Left lung (tissue), 10 donors: ENCODE results near the gene DHRSX. TPM values are rescaled to one million over a fixed set of nuclear protein-coding genes. Genes with fewer than 3 reads are reported as not detected.
"Not testable (repeated sequence)": the region's sequence is repeated elsewhere in the genome, so short reads cannot be mapped to it uniquely, and the experiment has no call there.

Source experiments
- ATAC-seq: fragments of 200-7000 bp; cut with Tn5 transposase; one replicate; pipeline ENCODE4 v1.9.1; 2020; ENCODE audit warnings: moderate library complexity
- DNase-seq, 4 donors: peaks; one replicate each; pipeline ENCODE4 v3.0.0-alpha.2; 2013 to 2020
- H3K27ac ChIP-seq, 2 donors: fragments of 200-600 bp; sonication (generic) in 1 of 2; one replicate each; pipeline versions ENCODE4 v1.5.0 to v1.8.0; 2020 to 2021
- H3K27me3 ChIP-seq, 2 donors: fragments of 200-600 bp; sonication (generic) in 1 of 2; one replicate each; pipeline versions ENCODE4 v1.5.0 to v1.8.0; 2020 to 2021
- H3K36me3 ChIP-seq, 2 donors: fragments of 200-600 bp; sonication (generic) in 1 of 2; one replicate each; pipeline versions ENCODE4 v1.5.0 to v1.8.0; 2020 to 2021
- H3K4me1 ChIP-seq, 2 donors: fragments of 200-600 bp; one replicate each; pipeline ENCODE4 v1.8.0; 2021
- H3K4me3 ChIP-seq, 2 donors: fragments of 200-600 bp; sonication (generic) in 1 of 2; one replicate each; pipeline versions ENCODE4 v1.5.0 to v1.8.0; 2020 to 2021; ENCODE audit warnings: mild to moderate bottlenecking in 1 of 2
- H3K9me3 ChIP-seq, 2 donors: fragments of 200-600 bp; sonication (generic) in 1 of 2; one replicate each; pipeline versions ENCODE4 v1.5.0 to v1.8.0; 2020 to 2021
- intact Hi-C, 2 donors: fragments of 100-400 bp; cut with DNase I; formaldehyde crosslinking; loops; one replicate each; pipeline versions ENCODE4 v1.11.2 to v1.14.2; 2022
- polyA plus RNA-seq, 6 donors: library from polyadenylated mRNA; unstranded; fragments of 120-200 nt; gene quantifications; one replicate each; pipeline ENCODE4 v1.2.1, GENCODE V29; 2013; ENCODE audit not compliant: insufficient read length in 6 of 6
- total RNA-seq, 2 donors: library from RNA; stranded (reverse); fragmentation: NEBNext Ultra II Directional; extraction: Animal tissue kit (Norgen Biotek cat#: 25700); gene quantifications; one replicate each; pipeline ENCODE4 v1.2.1, GENCODE V29; 2021
- TF ChIP-seq, protein P1 (sequence below), 2 donors: fragments of 200-600 bp; sonication (generic) in 1 of 2; IDR thresholded peaks; one replicate each; pipeline versions ENCODE4 v1.5.0 to v1.8.0; 2021; ENCODE audit warnings: antibody characterized with exemption in 2 of 2
- donor health status: DM: no; HTN: yes; CAD: no.
- donor health status: DM: no; HTN: no; CAD: no.

The DHRSX gene
- total and polyA plus RNA-seq, 8 donors: 20.2 to 31.5 (median 26.8) TPM

DNA sequence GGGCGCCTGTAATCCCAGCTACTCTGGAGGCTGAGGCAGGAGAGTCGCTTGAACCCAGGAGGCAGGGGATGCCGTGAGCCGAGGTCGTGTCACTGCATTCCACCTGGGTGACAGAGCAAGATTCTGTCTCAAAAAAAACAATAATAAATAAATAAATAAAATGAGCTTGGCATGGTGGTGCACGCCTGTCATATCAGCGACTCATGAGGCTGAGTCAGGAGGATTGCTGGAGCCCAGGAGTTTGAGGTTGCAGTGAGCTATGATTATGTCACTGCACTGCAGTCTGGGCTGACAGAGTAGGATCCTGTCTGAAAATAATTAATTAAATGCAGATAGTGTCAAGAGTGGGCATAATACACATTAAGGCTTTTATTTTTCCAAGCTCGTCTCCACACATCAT is 77.5 kb downstream of the DHRSX start:
- Histone ChIP-seq H3K4me3 (no peak overlapping the region), H3K9me3 (peaks cover 0 to 2% of the 10 kb centered on the region in 2 donors), H3K36me3 (peaks cover 0 to 45% of the 10 kb centered on the region in 2 donors), H3K27ac (no peak overlapping the region), H3K4me1 (no peaks in the 10 kb centered on the region), H3K27me3 (no peaks in the 10 kb centered on the region)
- ATAC-seq: no peak
- no peak for DNase-seq
- intact Hi-C loops: no loop called here
- TF ChIP-seq, protein P1, sequence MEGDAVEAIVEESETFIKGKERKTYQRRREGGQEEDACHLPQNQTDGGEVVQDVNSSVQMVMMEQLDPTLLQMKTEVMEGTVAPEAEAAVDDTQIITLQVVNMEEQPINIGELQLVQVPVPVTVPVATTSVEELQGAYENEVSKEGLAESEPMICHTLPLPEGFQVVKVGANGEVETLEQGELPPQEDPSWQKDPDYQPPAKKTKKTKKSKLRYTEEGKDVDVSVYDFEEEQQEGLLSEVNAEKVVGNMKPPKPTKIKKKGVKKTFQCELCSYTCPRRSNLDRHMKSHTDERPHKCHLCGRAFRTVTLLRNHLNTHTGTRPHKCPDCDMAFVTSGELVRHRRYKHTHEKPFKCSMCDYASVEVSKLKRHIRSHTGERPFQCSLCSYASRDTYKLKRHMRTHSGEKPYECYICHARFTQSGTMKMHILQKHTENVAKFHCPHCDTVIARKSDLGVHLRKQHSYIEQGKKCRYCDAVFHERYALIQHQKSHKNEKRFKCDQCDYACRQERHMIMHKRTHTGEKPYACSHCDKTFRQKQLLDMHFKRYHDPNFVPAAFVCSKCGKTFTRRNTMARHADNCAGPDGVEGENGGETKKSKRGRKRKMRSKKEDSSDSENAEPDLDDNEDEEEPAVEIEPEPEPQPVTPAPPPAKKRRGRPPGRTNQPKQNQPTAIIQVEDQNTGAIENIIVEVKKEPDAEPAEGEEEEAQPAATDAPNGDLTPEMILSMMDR (IDR thresholded peaks at IDR 0.05): no peak

DNA sequence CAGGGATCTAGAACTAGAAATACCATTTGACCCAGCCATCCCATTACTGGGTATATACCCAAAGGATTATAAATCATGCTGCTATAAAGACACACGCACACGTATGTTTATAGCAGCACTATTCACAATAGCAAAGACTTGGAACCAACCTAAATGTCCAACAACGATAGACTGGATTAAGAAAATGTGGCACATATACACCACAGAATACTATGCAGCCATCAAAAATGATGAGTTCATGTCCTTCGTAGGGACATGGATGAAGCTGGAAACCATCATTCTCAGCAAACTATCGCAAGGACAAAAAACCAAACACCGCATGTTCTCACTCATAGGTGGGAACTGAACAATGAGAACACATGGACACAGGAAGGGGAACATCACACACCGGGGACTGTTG is 81.4 kb downstream of the DHRSX start:
- peaks cover 0 to 33% of the 10 kb centered on the region in 2 donors for H3K36me3 ChIP-seq
- DNase-seq, H3K4me3 ChIP-seq, intact Hi-C loops, H3K27ac ChIP-seq, H3K27me3 ChIP-seq, ATAC-seq, H3K4me1 ChIP-seq, H3K9me3 ChIP-seq: not testable (repeated sequence)

DNA sequence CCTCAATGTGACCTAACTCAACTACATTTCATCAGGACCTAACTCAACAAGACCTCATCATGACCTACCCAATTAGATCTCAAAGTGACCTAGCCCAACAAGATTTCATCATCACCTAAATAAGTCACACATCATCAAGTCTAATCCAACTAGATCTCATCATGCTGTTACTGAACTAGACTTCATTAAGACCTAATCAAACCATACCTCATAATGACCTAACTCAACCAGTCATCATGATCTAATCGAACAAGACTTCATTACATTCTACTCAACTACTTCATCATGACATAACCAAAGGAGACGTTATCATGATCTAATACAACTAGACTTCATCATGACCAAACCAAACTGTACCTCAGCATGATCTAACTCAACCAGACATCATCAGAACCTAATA is 82.8 kb downstream of the DHRSX start:
- no peak overlapping the region for H3K27ac ChIP-seq
- intact Hi-C loops: no loop called here

DNA sequence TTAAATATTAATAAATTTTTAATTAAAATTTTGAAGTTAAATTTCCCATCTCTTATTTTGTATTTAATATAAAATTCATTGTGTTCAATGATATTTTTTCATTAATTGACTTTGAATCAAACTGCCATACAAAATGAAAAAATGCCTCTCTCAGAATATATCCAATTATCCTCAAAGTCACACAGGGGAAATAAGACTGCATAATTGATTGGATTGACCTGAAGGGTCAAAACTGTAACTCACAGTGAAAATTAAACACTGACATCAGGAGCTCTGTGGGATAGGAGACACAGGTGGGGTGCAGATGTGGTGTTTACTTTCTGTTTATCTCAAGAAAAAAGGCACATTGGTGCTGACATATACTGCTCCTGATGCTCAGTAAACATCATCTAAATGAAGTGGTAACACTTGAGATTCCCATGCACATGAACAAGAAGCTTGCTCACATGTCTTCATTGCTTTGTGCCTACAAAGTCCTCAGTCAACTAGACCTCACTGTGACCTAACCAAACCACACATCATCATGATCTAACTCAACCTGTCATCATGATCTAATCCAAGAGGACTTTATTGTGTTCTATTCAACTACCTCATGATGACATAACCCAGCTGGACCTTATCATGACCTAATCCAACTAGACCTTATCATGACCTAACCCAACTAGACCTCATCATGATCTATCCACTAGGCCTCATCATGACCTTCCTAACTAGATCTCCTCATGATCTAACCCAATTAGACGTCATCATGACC is 83.7 kb downstream of the DHRSX start:
- intact Hi-C loops: no loop called here
- no peak overlapping the region for H3K27ac ChIP-seq
- TF ChIP-seq, protein P1 (IDR thresholded peaks at IDR 0.05): no peak
- ATAC-seq (no peak), DNase-seq (no peak)
- H3K9me3 ChIP-seq: peaks cover 0 to 3% of the 10 kb centered on the region in 2 donors
- H3K27me3 ChIP-seq: no peaks in the 10 kb centered on the region
- H3K4me1 ChIP-seq: no peaks in the 10 kb centered on the region
- no peak overlapping the region for H3K4me3 ChIP-seq
- peaks cover 0 to 13% of the 10 kb centered on the region in 2 donors for H3K36me3 ChIP-seq

More for the DNA sequence above, 82.8 kb downstream of the DHRSX start:
- H3K27me3 ChIP-seq: no peaks in the 10 kb centered on the region
- DNase-seq (no peak), ATAC-seq (no peak)
- TF ChIP-seq, protein P1 (IDR thresholded peaks at IDR 0.05): no peak
- H3K9me3 ChIP-seq: peaks cover 0 to 3% of the 10 kb centered on the region in 2 donors
- peaks cover 0 to 20% of the 10 kb centered on the region in 2 donors for H3K36me3 ChIP-seq
- no peak overlapping the region for H3K4me3 ChIP-seq
- no peaks in the 10 kb centered on the region for H3K4me1 ChIP-seq

DNA sequence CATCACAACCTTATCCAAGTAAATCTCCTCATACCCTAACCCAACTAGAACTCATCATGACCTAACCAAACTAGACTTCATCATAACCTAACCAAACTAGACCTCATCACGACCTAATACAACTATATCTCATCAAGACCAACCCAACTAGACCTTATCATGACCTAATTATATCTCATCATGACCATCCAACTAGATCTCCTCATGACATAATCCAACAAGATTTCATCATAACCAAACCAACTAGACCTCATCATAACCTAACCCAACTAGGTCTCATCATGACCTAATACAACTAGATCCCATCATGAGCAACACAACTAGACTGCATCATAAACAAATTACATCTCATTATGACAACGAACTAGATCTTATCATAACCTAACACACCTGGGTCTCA is 86.4 kb downstream of the DHRSX start:
- Histone ChIP-seq H3K4me3 (no peak overlapping the region), H3K4me1 (no peaks in the 10 kb centered on the region), H3K27me3 (no peaks in the 10 kb centered on the region), H3K9me3 (peaks cover 0 to 3% of the 10 kb centered on the region in 2 donors), H3K36me3 (no peaks in the 10 kb centered on the region), H3K27ac (no peak overlapping the region)
- TF ChIP-seq, protein P1 (IDR thresholded peaks at IDR 0.05): no peak
- ATAC-seq (no peak), DNase-seq (no peak)
- intact Hi-C loops: no loop called here
